GM18508 (cell line): ENCODE data around the gene ZNF260.
A peak's percentile ranks its signal among the peaks of the same experiment; 100 is the strongest.
"Not testable (repeated sequence)": the region's sequence is repeated elsewhere in the genome, so short reads cannot be mapped to it uniquely, and the experiment has no call there.

Experiments
- ATAC-seq: cut with Tn5 transposase; IDR thresholded peaks from one replicate; pipeline ENCODE4 v1.9.1; 2021; ENCODE audit warnings: moderate number of reproducible peaks; ENCODE audit not compliant: insufficient read depth, unreplicated experiment

ZNF260 gene

GRCh38 chr19:36490846-36491245, 37.2 kb downstream of the ZNF260 start:
- ATAC-seq, result not testable (repeated sequence)

DNA sequence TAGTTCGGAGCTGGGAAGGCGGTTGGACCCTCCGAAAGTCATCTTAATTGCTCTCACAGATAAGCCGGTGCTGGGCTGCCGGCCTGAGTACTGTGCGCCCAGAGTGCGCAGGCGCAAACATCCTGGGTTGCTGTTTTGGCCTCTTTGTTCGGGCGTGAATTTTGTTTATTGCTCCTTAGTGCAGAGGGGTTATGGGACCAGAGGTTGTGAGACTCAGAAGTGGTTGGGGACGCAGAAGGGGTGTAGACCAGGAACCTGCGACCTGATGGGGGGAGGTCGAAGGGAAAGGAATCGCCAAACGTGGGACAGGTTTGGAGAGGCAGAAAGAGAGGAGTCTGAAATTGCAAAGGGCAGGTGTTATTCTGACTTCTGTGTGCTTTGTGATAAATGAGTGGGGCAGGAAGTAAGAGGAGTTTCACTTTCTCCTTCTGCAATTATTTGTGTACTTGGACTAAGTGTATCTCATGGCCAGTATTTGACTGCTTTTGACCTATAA, 38.1 kb downstream of the ZNF260 start:
- peak; percentile 31 for ATAC-seq

DNA sequence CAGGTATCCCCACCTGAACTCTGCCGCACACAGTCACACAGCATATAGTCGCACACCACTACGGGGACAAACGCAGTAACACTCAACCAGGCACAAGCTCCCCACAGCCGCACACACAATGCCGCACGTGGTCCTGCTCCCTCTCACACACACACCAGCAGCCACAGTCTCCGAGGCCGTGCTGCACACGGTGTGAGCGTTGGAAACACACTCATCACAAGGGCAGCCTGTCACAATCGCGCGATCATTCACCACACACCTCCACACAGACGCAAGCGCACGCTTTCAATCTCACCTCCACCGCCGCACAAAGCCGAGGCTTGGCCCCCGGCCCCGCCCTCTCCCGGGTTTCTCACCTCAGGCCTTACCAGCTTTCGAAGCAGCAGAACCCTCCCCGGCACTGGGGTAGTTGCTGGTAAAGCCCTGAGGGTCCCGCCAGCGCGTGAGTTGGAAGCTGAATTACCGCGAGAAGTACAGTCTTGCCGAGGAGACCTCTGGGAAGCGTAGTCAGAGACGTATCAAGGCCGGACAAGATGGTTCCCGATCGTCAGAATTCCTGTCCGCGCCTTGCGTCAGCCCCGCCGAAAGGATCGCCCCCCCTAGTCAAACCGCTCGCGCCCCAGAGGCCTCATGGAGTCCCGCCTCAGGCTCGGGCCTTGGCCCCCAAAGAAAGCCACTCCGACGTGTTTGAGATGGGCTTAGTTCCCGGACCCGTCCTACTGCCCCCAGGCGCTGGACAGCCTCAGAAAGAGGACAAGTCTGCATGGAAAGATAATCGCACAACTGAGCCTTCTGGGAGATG, 38.8 kb downstream of the ZNF260 start, which contains the start of gene ZNF566:
TSS of gene ZNF566 (minus strand) at position 444 of the 802 bp plus-strand sequence. CDS start 13,004 bp downstream, outside the sequence.
- peak; percentile 80 for ATAC-seq

- ATAC-seq, result no peak
These were observed 39.3 kb downstream of the ZNF260 start for GRCh38 chr19:36488846-36489117.

DNA sequence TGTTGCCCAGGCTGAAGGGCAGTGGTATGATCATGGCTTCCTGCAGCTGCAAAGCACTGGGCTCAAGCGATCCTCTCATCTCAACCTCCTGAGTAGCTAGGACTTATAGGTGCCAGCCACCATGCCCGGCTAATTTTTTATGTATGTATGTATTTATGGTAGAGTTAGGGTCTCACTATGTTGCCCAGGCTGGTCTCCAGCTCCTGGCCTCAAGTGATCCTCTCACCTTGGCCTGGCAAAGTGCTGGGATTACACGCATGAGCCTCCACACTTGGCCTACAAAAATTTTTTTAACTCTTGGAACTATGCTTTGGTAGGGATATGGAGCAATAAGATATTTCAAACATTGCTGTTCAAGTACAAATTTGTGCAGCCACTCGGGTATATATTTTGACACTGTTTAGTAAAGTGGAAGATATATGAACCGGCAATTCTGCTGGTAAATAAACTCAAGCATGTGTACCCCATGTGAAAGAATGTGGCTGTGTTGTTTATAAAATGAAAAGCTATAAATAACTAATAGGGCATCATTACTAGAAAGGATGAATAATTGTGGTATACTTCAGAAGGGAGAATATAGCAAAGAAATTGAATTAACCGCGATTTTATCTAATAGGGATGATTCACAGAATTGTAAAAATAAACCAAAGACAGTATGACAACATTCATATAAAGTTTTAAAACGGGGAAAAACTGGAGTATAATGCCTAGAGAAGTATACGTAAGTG, 39.8 kb downstream of the ZNF260 start:
- no peak for ATAC-seq

- ATAC-seq, result no peak
These were observed 44.4 kb downstream of the ZNF260 start for GRCh38 chr19:36483653-36484052.

DNA sequence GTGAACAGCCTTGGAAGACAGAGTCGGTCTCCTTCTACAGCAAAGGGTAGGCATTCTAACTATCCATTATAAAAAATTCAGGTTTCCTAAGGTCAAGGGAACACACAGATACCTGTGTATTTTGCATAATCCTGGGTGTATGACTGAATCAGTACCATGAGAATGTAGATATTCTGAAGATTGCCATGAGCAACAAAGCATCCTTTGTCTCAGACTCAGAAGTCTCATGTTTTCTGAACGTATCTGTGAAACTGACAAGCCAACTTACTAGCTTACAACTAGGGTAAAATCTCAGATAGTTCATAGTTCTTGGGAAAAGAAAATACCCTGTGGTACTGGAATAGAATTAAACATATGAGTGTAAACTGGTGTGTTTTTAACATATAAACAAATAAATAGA, 45.2 kb downstream of the ZNF260 start:
- no peak for ATAC-seq
